GM12878 (cell line): ENCODE results near the gene CTNNA2. TPM values are rescaled to one million over a fixed set of nuclear protein-coding genes. Genes with fewer than 3 reads are reported as not detected.

Experiments
- ATAC-seq: fragments of 200-7000 bp; cut with Tn5 transposase; 3 replicates; pipeline ENCODE4 v1.9.1; 2020; ENCODE audit warnings: mild to moderate bottlenecking, moderate library complexity
- BruUV-seq: library from RNA; stranded (reverse); fragments of 400-500 nt; replicated peaks from 2 replicates; lab custom pipeline; 2021; lab: Mats Ljungman, UMichigan
- CTCF ChIA-PET: fragments of 300-600 bp; sonication (Branson Sonifier 250); formaldehyde crosslinking; extraction: SDS; loops from one replicate; lab custom pipeline; 2021; ENCODE audit warnings: inconsistent platforms; lab: Yijun Ruan, JAX
- POLR2A ChIA-PET: fragments of 350-600 bp; formaldehyde crosslinking; extraction: SDS; loops from one replicate; lab custom pipeline; 2021; ENCODE audit warnings: inconsistent platforms; lab: Charles Lee
- RAD21 ChIA-PET: fragments of 300-600 bp; sonication (Branson Sonifier 250); formaldehyde crosslinking; loops from one replicate; lab custom pipeline; 2023; ENCODE audit warnings: antibody characterized with exemption; ENCODE audit not compliant: unreplicated experiment; lab: Charles Lee
- SMC1A ChIA-PET: fragments of 300-600 bp; sonication (Branson Sonifier 250); formaldehyde crosslinking; loops from one replicate; lab custom pipeline; 2023; ENCODE audit not compliant: unreplicated experiment, uncharacterized antibody; lab: Charles Lee
- DNase-seq: peaks from one replicate; pipeline ENCODE4 v3.0.0-alpha.2; 2011; ENCODE audit warnings: low read depth, low spot score
- FAIRE-seq: peaks from 3 replicates; lab custom pipeline; 2011; peaks lifted over from hg19 to GRCh38; lab: Jason Lieb, UNC
- H2AFZ ChIP-seq: 2 replicates; pipeline ENCODE4 v1.6.0; 2011; ENCODE audit warnings: low read depth, low read length, control low read depth; ENCODE audit not compliant: control insufficient read depth
- H3K27ac ChIP-seq: 2 replicates; pipeline ENCODE4 v1.5.1; 2011; ENCODE audit warnings: control low read depth; ENCODE audit not compliant: control insufficient read depth, insufficient read depth
- H3K27me3 ChIP-seq, 2 experiments: replicated peaks in 1 of 2; 2 replicates each; pipeline versions ENCODE4 v1.6.0 to v1.6.1; 2011; ENCODE audit warnings: low read length in 1 of 2; ENCODE audit not compliant: control insufficient read depth in 2 of 2, insufficient read depth in 2 of 2
- H3K36me3 ChIP-seq, 2 experiments: 2 replicates each; pipeline ENCODE4 v1.5.1; 2011; ENCODE audit warnings: low read length in 1 of 2; ENCODE audit not compliant: control insufficient read depth in 2 of 2, insufficient read depth in 2 of 2
- H3K4me1 ChIP-seq: 2 replicates; pipeline ENCODE4 v1.6.1; 2011; ENCODE audit warnings: mild to moderate bottlenecking, low read length, moderate library complexity, mixed read lengths; ENCODE audit not compliant: control insufficient read depth, insufficient read depth
- H3K4me2 ChIP-seq: 2 replicates; pipeline ENCODE4 v1.6.0; 2011; ENCODE audit warnings: control low read depth; ENCODE audit not compliant: control insufficient read depth, insufficient read depth
- H3K4me3 ChIP-seq: fragments of 200-600 bp; sonication (generic); 2 replicates; pipeline ENCODE4 v1.5.1; 2016
- H3K79me2 ChIP-seq: 2 replicates; pipeline ENCODE4 v1.6.0; 2011; ENCODE audit warnings: low read length; ENCODE audit not compliant: control insufficient read depth, insufficient read depth
- H3K9ac ChIP-seq: 2 replicates; pipeline ENCODE4 v1.8.0; 2011; ENCODE audit warnings: low read length, control low read depth, mixed read lengths; ENCODE audit not compliant: control insufficient read depth, insufficient read depth
- H3K9me3 ChIP-seq: replicated peaks from 3 replicates; pipeline ENCODE4 v1.5.1; 2011; ENCODE audit warnings: mild to moderate bottlenecking, low read length; ENCODE audit not compliant: control insufficient read depth, insufficient read depth
- H4K20me1 ChIP-seq: 2 replicates; pipeline ENCODE4 v1.6.0; 2011; ENCODE audit not compliant: control insufficient read depth, insufficient read depth
- HDAC6 ChIP-seq: fragments of 200-600 bp; sonication (generic); IDR thresholded peaks from one replicate; pipeline ENCODE4 v1.8.0; 2017; ENCODE audit warnings: antibody characterized with exemption; ENCODE audit not compliant: unreplicated experiment
- NFYA ChIP-seq: IDR thresholded peaks from 2 replicates; pipeline ENCODE4 v1.6.1; 2011; ENCODE audit warnings: low read depth, mild to moderate bottlenecking, low read length, improper control_type of control experiment, borderline replicate concordance
- SIX5 ChIP-seq: IDR thresholded peaks from 2 replicates; pipeline ENCODE4 v1.6.1; 2011; ENCODE audit warnings: mild to moderate bottlenecking, low read depth, low read length, moderate library complexity; ENCODE audit not compliant: severe bottlenecking
- SMAD5 ChIP-seq: IDR thresholded peaks from 2 replicates; pipeline ENCODE4 v1.6.1; 2016; ENCODE audit warnings: antibody characterized with exemption, low read depth
- SPI1 ChIP-seq: IDR thresholded peaks from 2 replicates; pipeline ENCODE4 v1.6.1; 2011; ENCODE audit warnings: low read depth, mild to moderate bottlenecking, low read length, moderate library complexity, borderline replicate concordance; ENCODE audit not compliant: insufficient read depth
- SREBF1 ChIP-seq: IDR thresholded peaks from 2 replicates; pipeline ENCODE4 v1.6.1; 2012; ENCODE audit warnings: mild to moderate bottlenecking, low read length
- WRNIP1 ChIP-seq: IDR thresholded peaks from 2 replicates; pipeline ENCODE4 v1.6.1; 2011; ENCODE audit warnings: low read depth, low read length, improper control_type of control experiment, borderline replicate concordance
- WGBS: methylation state at CpG from one replicate; pipeline ENCODE4 v1.1.6; 2016; ENCODE audit warnings: low lambda C conversion rate; ENCODE audit not compliant: insufficient replicate concordance, insufficient coverage; ENCODE audit errors: missing lambda C conversion rate; 5-methylcytosine and 5-hydroxymethylcytosine counted together
- in situ Hi-C: fragments of 300-500 bp; cut with MboI; formaldehyde crosslinking; loops from 9 replicates; pipeline ENCODE4 v1.14.3; 2018; ENCODE audit warnings: mixed read lengths
- intact Hi-C: fragments of 100-400 bp; cut with micrococcal nuclease; formaldehyde crosslinking; loops from one replicate; pipeline ENCODE4 v1.14.2; 2022; ENCODE audit not compliant: unreplicated experiment
- polyA plus RNA-seq, 11 experiments: library from polyadenylated mRNA; depleted of rRNA in 4 of 11; unstranded in 6 of 11; stranded (reverse) in 5 of 11; fragments of >200 nt; fragmentation: Nextera tagmentation in 4 of 11; fragmentation: Illumina TruSeq in 1 of 11; extraction: Ambion mirVana in 4 of 11; extraction: Trizol in 1 of 11; gene quantifications; 1 replicate in 1 of 11; 2 replicates in 10 of 11; pipeline versions ENCODE4 v1.2.1 to v1.2.3, GENCODE V29; 2011 to 2016; ENCODE audit warnings: inconsistent platforms in 2 of 11, missing spikeins in 2 of 11, low read depth in 1 of 11
- total RNA-seq, 4 experiments: library from RNA; depleted of rRNA in 3 of 4; stranded (reverse); fragments of >200 nt in 3 of 4; fragmentation: Illumina TruSeq in 1 of 4; extraction: Trizol in 1 of 4; gene quantifications; 2 replicates each; pipeline versions ENCODE4 v1.2.1 to v1.2.3, GENCODE V29; 2013 to 2021
- TF ChIP-seq, protein P1 (sequence below): fragments of 450-650 bp; IDR thresholded peaks from 2 replicates; pipeline ENCODE4 v1.6.1; 2016; ENCODE audit warnings: mild to moderate bottlenecking
- TF ChIP-seq, protein P2 (sequence below): fragments of 450-650 bp; IDR thresholded peaks from 2 replicates; pipeline ENCODE4 v1.6.1; 2017; ENCODE audit warnings: mild to moderate bottlenecking, moderate library complexity
- TF ChIP-seq, protein P3 (sequence below): fragments of 450-650 bp; IDR thresholded peaks from 2 replicates; pipeline ENCODE4 v1.6.1; 2017; ENCODE audit warnings: low read depth, mild to moderate bottlenecking, moderate library complexity

Gene CTNNA2
- total and polyA plus RNA-seq, 10 of the 15 experiments (the other 5 are each of a cell fraction or from before 2014, with no cell fraction given): 2.4 to 36.2 (median 6.6) TPM

DNA sequence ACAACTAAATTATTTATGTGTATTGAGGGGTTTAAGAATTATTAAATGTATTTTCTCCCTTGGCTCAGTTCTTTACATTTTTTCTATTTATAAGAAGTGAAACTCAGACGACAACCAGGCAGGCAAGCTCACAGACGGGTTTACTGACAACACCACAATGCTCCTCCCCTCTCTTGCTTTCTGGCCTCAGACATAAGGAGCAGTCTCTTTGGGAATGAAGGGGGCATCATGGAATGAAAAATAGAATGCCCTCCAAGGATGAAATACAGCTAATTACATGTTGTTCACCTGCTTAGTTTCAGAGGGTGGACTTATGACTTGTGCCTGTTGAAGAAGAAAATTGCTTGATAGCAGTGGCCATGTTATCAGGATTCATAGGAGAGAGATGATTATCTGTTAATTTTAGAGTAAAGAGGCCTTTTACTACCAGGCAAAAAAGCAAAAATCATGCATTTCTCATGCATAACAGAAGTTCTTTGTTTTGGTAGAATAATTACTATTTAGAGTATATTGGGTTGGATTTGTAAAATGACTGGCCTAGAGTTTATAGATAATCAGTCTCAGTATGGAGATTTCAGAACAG, 963.8 kb downstream of the CTNNA2 start:
- H3K4me3 ChIP-seq: no peak overlapping the region
- no peaks in the 10 kb centered on the region; the same call in 2 of the 3 replicates for H3K9me3 ChIP-seq
- peak overlapping the region; percentile 29; the same call in 1 of the 2 replicates for H2AFZ ChIP-seq
- FAIRE-seq (no peak), ATAC-seq (peak; percentile 72), DNase-seq (no peak)
- intact Hi-C loops (no loop called here), in situ Hi-C loops (no loop called here)
- H3K27ac ChIP-seq: no peak overlapping the region
- peak overlapping the region; percentile 38; the same call in 1 of the 2 replicates for H3K4me2 ChIP-seq
- no peaks in the 10 kb centered on the region for H3K36me3 ChIP-seq
- H3K9ac ChIP-seq: no peak overlapping the region
- no peaks in the 10 kb centered on the region; the same call in 1 of the 2 replicates for H3K79me2 ChIP-seq
- peaks cover 3% of the 10 kb centered on the region; the same call in 1 of the 2 replicates for H3K4me1 ChIP-seq
- 31% methylated on average over 2 of the region's 2 CpGs for WGBS
- POLR2A ChIA-PET: interaction anchor here (1.0 to 19.4 kb wide), 9 partner anchors 10 to 149 kb away, joined by 3 to 319 read pairs (median 7); no protein-coding TSS in a partner anchor
- no peaks in the 10 kb centered on the region for H4K20me1 ChIP-seq
- no peaks in the 10 kb centered on the region for H3K27me3 ChIP-seq
- CTCF ChIA-PET: interaction anchor here (0.7 to 5.5 kb wide), 7 partner anchors 10 to 151 kb away, joined by 3 to 50 read pairs (median 5); no protein-coding TSS in a partner anchor
- SMC1A ChIA-PET: interaction anchor here (0.8 to 20.4 kb wide), 10 partner anchors 10 to 150 kb away, joined by 3 to 559 read pairs (median 12); no protein-coding TSS in a partner anchor
- BruUV-seq: no TSS peak
- RAD21 ChIA-PET: interaction anchor here (1.1 to 21.3 kb wide), 9 partner anchors 7 to 149 kb away, joined by 3 to 556 read pairs (median 7); no protein-coding TSS in a partner anchor
- TF ChIP-seq SPI1 (peak; percentile 51; the same call in 1 of the 2 replicates), SREBF1 (0 out of 2 replicates have a peak, but pooled peaks have one; percentile 21), SMAD5 (no peak), NFYA (no peak), HDAC6 (no peak), SIX5 (no peak), WRNIP1 (no peak)
- TF ChIP-seq, protein P1, sequence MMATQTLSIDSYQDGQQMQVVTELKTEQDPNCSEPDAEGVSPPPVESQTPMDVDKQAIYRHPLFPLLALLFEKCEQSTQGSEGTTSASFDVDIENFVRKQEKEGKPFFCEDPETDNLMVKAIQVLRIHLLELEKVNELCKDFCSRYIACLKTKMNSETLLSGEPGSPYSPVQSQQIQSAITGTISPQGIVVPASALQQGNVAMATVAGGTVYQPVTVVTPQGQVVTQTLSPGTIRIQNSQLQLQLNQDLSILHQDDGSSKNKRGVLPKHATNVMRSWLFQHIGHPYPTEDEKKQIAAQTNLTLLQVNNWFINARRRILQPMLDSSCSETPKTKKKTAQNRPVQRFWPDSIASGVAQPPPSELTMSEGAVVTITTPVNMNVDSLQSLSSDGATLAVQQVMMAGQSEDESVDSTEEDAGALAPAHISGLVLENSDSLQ: 0 out of 2 replicates have a peak, but pooled peaks have one; percentile 19
- TF ChIP-seq, protein P2, sequence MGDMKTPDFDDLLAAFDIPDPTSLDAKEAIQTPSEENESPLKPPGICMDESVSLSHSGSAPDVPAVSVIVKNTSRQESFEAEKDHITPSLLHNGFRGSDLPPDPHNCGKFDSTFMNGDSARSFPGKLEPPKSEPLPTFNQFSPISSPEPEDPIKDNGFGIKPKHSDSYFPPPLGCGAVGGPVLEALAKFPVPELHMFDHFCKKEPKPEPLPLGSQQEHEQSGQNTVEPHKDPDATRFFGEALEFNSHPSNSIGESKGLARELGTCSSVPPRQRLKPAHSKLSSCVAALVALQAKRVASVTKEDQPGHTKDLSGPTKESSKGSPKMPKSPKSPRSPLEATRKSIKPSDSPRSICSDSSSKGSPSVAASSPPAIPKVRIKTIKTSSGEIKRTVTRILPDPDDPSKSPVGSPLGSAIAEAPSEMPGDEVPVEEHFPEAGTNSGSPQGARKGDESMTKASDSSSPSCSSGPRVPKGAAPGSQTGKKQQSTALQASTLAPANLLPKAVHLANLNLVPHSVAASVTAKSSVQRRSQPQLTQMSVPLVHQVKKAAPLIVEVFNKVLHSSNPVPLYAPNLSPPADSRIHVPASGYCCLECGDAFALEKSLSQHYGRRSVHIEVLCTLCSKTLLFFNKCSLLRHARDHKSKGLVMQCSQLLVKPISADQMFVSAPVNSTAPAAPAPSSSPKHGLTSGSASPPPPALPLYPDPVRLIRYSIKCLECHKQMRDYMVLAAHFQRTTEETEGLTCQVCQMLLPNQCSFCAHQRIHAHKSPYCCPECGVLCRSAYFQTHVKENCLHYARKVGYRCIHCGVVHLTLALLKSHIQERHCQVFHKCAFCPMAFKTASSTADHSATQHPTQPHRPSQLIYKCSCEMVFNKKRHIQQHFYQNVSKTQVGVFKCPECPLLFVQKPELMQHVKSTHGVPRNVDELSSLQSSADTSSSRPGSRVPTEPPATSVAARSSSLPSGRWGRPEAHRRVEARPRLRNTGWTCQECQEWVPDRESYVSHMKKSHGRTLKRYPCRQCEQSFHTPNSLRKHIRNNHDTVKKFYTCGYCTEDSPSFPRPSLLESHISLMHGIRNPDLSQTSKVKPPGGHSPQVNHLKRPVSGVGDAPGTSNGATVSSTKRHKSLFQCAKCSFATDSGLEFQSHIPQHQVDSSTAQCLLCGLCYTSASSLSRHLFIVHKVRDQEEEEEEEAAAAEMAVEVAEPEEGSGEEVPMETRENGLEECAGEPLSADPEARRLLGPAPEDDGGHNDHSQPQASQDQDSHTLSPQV: no peak
- TF ChIP-seq, protein P3, sequence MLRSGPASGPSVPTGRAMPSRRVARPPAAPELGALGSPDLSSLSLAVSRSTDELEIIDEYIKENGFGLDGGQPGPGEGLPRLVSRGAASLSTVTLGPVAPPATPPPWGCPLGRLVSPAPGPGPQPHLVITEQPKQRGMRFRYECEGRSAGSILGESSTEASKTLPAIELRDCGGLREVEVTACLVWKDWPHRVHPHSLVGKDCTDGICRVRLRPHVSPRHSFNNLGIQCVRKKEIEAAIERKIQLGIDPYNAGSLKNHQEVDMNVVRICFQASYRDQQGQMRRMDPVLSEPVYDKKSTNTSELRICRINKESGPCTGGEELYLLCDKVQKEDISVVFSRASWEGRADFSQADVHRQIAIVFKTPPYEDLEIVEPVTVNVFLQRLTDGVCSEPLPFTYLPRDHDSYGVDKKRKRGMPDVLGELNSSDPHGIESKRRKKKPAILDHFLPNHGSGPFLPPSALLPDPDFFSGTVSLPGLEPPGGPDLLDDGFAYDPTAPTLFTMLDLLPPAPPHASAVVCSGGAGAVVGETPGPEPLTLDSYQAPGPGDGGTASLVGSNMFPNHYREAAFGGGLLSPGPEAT: 0 out of 2 replicates have a peak, but pooled peaks have one; percentile 42
